Smooth muscle cell (in vitro differentiated cells): ENCODE measurements around the gene SEBOX. TPM values are rescaled to one million over a fixed set of nuclear protein-coding genes. Genes with fewer than 3 reads are reported as not detected.

Source experiments
- DNase-seq: peaks from one replicate; lab custom pipeline; 2025; ENCODE audit not compliant: unreplicated experiment; lab: John Stamatoyannopoulos, UW
- H2AFZ ChIP-seq: fragments of 200-600 bp; sonication (generic); 2 replicates; pipeline ENCODE4 v1.6.0; 2016; ENCODE audit warnings: antibody characterized with exemption, low read depth, mild to moderate bottlenecking
- H3F3A ChIP-seq: fragments of 200-600 bp; sonication (generic); 2 replicates; pipeline ENCODE4 v1.6.0; 2017; ENCODE audit warnings: antibody characterized with exemption, low read depth
- H3K27ac ChIP-seq: fragments of 200-600 bp; sonication (generic); 2 replicates; pipeline ENCODE4 v1.5.1; 2016; ENCODE audit warnings: low read depth, mild to moderate bottlenecking
- H3K27me3 ChIP-seq: fragments of 200-600 bp; sonication (generic); 2 replicates; pipeline ENCODE4 v1.6.1; 2016; ENCODE audit warnings: low read depth, mild to moderate bottlenecking
- H3K36me3 ChIP-seq: fragments of 200-600 bp; sonication (generic); 2 replicates; pipeline ENCODE4 v1.5.1; 2016; ENCODE audit warnings: low read depth
- H3K4me1 ChIP-seq: fragments of 200-600 bp; sonication (generic); 2 replicates; pipeline ENCODE4 v1.5.1; 2016; ENCODE audit warnings: low read depth
- H3K4me2 ChIP-seq: fragments of 200-600 bp; sonication (generic); 2 replicates; pipeline ENCODE4 v1.6.0; 2016; ENCODE audit warnings: mild to moderate bottlenecking
- H3K4me3 ChIP-seq: fragments of 200-600 bp; sonication (generic); 2 replicates; pipeline ENCODE4 v1.5.1; 2016; ENCODE audit warnings: mild to moderate bottlenecking
- H3K79me2 ChIP-seq: fragments of 200-600 bp; sonication (generic); 2 replicates; pipeline ENCODE4 v1.6.0; 2016; ENCODE audit warnings: low read depth, mild to moderate bottlenecking
- H3K9ac ChIP-seq: fragments of 200-600 bp; sonication (generic); 2 replicates; pipeline ENCODE4 v1.6.0; 2016; ENCODE audit warnings: low read depth
- H3K9me3 ChIP-seq: fragments of 200-600 bp; sonication (generic); replicated peaks from 2 replicates; pipeline ENCODE4 v1.5.1; 2016; ENCODE audit warnings: low read depth
- H4K20me1 ChIP-seq: fragments of 200-600 bp; sonication (generic); 2 replicates; pipeline ENCODE4 v1.6.0; 2016; ENCODE audit warnings: low read depth
- CTCF ChIP-seq: fragments of 200-600 bp; sonication (generic); IDR thresholded peaks from 2 replicates; pipeline ENCODE4 v1.5.1; 2017; ENCODE audit warnings: borderline replicate concordance, mild to moderate bottlenecking, antibody characterized with exemption; ENCODE audit not compliant: insufficient read depth, poor library complexity, severe bottlenecking
- WGBS: methylation state at CpG from one replicate; pipeline ENCODE4 v1.1.7; 2016; ENCODE audit warnings: low lambda C conversion rate; 5-methylcytosine and 5-hydroxymethylcytosine counted together
- polyA plus RNA-seq: library from polyadenylated mRNA; unstranded; fragments of >200 nt; fragmentation: Nextera tagmentation; extraction: Ambion mirVana; gene quantifications from 2 replicates; pipeline ENCODE4 v1.2.1, GENCODE V29; 2016
- total RNA-seq: library from RNA; depleted of rRNA; stranded (reverse); fragments of >200 nt; gene quantifications from 2 replicates; pipeline ENCODE4 v1.2.3, GENCODE V29; 2014

Gene SEBOX
- total and polyA plus RNA-seq, 2 experiments from 2014 or later: not detected

- DNase-seq: no peak
- WGBS: 92% methylated on average over 5 of the region's 5 CpGs
- H3K27me3 ChIP-seq: no peaks in the 10 kb centered on the region
These were observed 39.8 kb downstream of the SEBOX start for GRCh38 chr17:28325211-28325610.

GRCh38 chr17:28324781-28325180 is 40.2 kb downstream of the SEBOX start:
- no peak overlapping the region for H3K4me3 ChIP-seq
- 99% methylated on average over 3 of the region's 3 CpGs for WGBS
- H3K4me2 ChIP-seq: no peak overlapping the region
- H3K27me3 ChIP-seq: no peaks in the 10 kb centered on the region
- no peak for TF ChIP-seq CTCF
- H3K27ac ChIP-seq: no peak overlapping the region
- no peak overlapping the region for H2AFZ ChIP-seq
- H3K79me2 ChIP-seq: peaks cover 37% of the 10 kb centered on the region
- DNase-seq: no peak
- no peaks in the 10 kb centered on the region for H4K20me1 ChIP-seq
- H3F3A ChIP-seq: no peaks in the 10 kb centered on the region
- peaks cover 7% of the 10 kb centered on the region for H3K36me3 ChIP-seq
- H3K9me3 ChIP-seq: no peaks in the 10 kb centered on the region
- H3K9ac ChIP-seq: no peak overlapping the region
- H3K4me1 ChIP-seq: peaks cover 7% of the 10 kb centered on the region

More at GRCh38 chr17:28325211-28325610, 39.8 kb downstream of the SEBOX start:
- no peak overlapping the region for H3K27ac ChIP-seq
- H3F3A ChIP-seq: no peaks in the 10 kb centered on the region
- H3K9ac ChIP-seq: no peak overlapping the region
- peaks cover 7% of the 10 kb centered on the region for H3K36me3 ChIP-seq
- TF ChIP-seq CTCF: no peak
- peaks cover 33% of the 10 kb centered on the region for H3K79me2 ChIP-seq
- H3K4me2 ChIP-seq: no peak overlapping the region
- peaks cover 3% of the 10 kb centered on the region for H3K4me1 ChIP-seq
- no peak overlapping the region for H2AFZ ChIP-seq
- no peak overlapping the region for H3K4me3 ChIP-seq
- no peaks in the 10 kb centered on the region for H4K20me1 ChIP-seq
- H3K9me3 ChIP-seq: no peaks in the 10 kb centered on the region

GRCh38 chr17:28324267-28324745 is 40.7 kb downstream of the SEBOX start:
- Histone ChIP-seq H3K4me1 (peaks cover 10% of the 10 kb centered on the region), H3K4me2 (no peak overlapping the region), H3F3A (no peaks in the 10 kb centered on the region), H3K9ac (no peak overlapping the region), H3K4me3 (no peak overlapping the region), H3K27ac (no peak overlapping the region), H3K79me2 (peaks cover 38% of the 10 kb centered on the region), H4K20me1 (no peaks in the 10 kb centered on the region), H3K9me3 (no peaks in the 10 kb centered on the region), H2AFZ (no peak overlapping the region), H3K27me3 (no peaks in the 10 kb centered on the region), H3K36me3 (peaks cover 7% of the 10 kb centered on the region)
- DNase-seq: no peak
- WGBS: 87% methylated on average over 5 of the region's 5 CpGs
- TF ChIP-seq CTCF: no peak
